T-helper 2 cell (primary cell): ENCODE measurements around the gene MVP.
A peak's percentile ranks its signal among the peaks of the same experiment; 100 is the strongest.

Experiments used
- DNase-seq, 5 experiments: peaks; one replicate each; pipeline versions ENCODE4 v3.0.0 to v3.0.0-alpha.2; 2012 to 2022

MVP gene

GRCh38 chr16:29804455-29805231 lies 15.6 kb upstream of the MVP start:
- no peak for DNase-seq

GRCh38 chr16:29805232-29806098 lies 14.8 kb upstream of the MVP start:
- DNase-seq: peak; percentile 95 to 99 (median 98)

- DNase-seq: peak in 3 of 5 experiments; percentile 55 to 74 (median 69)
Measured at GRCh38 chr16:29806099-29806579, 14.1 kb upstream of the MVP start, which contains the start of gene MAZ. Gene MAZ (plus strand): TSS chr16:29806529. CDS start chr16:29806702, 173 bp downstream.

GRCh38 chr16:29806641-29807425 lies 13.4 kb upstream of the MVP start:
- DNase-seq: peak in 2 of 5 experiments; percentile 48 to 81

DNA sequence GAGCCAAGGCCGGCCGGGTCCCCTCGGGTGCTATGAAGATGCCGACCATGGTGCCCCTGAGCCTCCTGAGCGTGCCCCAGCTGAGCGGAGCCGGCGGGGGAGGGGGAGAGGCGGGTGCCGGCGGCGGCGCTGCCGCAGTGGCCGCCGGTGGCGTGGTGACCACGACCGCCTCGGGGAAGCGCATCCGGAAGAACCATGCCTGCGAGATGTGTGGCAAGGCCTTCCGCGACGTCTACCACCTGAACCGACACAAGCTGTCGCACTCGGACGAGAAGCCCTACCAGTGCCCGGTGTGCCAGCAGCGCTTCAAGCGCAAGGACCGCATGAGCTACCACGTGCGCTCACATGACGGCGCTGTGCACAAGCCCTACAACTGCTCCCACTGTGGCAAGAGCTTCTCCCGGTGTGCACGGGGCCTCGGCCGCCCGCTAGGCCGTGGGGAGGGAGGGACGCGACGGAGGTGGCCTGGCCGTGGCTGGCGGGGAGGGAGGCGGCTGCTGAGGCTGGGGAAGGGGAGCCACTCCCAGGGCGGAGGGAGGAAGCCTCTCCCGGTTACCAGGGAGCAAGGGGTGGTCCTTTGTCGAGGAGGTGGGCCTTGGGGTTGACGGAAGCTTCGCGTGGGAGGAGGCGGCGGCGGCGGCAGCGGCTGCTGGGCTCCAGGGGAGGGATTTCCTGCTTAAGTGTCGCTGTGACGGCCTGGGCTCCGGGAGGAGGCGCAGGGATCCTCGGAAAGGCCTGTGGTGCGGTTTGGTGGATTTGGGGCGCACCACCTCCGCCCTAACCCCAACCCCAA lies 12.6 kb upstream of the MVP start:
- peak; percentile 63 to 97 (median 83) for DNase-seq

DNA sequence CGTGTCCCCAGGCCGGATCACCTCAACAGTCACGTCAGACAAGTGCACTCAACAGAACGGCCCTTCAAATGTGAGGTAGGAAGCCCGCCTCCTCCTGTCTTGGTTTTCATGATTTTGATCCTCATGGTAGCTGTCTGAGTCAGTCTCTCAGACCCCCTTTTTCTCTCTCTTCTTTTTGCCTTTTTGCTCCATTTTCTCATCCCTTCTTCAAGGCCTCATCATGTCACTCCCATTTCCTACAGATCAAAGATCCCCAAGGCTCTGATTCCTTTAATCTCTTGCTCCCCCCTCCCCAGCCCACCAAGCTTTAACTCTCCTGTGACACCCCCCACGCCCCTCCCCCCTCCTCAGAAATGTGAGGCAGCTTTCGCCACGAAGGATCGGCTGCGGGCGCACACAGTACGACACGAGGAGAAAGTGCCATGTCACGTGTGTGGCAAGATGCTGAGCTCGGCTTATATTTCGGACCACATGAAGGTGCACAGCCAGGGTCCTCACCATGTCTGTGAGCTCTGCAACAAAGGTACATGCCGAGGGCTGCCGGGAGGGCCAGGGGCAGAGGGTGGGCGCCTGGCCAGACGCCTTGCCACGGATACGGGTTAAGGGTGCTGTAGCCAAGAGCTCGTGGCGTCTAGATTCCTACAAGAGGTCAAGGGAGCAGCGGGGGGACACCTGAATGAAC lies 11.9 kb upstream of the MVP start:
- DNase-seq: peak in 2 of 5 experiments; percentile 27 to 67

DNA sequence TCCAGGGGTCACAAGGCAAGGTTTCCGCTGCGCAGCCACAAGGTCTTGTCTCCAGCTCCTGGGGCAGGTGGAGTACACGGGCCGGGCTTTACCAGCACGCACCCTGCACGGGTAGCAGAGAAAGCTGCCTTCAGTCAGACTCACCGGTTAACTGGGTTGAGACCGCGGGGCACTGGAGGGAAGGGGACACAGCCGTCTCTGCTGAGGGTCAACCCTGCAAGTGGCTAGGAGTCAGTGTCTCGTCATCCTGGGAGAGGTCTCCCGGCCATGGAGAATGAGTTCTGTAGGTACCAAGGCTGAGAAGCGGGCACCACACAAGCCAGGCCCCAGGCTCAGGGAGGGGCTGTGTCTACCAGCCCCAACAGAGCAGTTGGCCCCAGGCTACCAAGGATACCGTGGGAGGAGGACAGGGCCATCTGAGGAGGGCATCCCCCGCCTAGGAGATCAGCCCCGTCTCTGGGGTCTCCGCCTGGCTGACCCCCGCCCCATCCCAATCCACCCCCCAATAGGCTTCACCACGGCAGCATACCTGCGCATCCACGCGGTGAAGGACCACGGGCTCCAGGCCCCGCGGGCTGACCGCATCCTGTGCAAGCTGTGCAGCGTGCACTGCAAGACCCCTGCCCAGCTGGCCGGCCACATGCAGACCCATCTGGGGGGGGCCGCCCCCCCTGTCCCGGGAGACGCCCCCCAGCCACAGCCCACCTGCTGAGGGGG lies 11.1 kb upstream of the MVP start:
- DNase-seq: no peak

- peak in 3 of 5 experiments; percentile 53 to 78 (median 69) for DNase-seq
Measured at GRCh38 chr16:29809850-29810698, 10.2 kb upstream of the MVP start.

DNA sequence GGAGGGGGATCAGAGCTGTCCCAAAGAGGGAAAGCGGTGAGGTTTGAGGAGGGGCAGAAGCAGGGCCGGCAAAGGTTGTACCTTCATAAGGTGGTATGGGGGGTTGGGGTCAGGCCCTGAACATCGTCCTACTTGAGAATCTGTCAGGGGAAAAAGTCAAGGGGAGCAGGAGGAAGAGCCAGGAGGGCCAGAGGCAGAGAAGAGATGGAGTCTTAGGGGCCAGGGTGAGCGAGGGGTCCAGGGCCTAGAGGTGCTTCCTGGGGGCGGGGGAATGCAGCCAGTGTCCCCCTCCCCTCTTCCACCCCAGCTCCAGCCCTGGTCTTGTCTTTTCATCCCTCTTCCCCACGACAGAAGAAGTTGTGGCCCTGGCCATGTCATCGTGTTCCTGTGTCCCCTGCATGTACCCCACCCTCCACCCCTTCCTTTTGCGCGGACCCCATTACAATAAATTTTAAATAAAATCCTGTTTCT lies 9.5 kb upstream of the MVP start:
- no peak for DNase-seq

- peak in 4 of 5 experiments; percentile 57 to 81 (median 68) for DNase-seq
Measured at GRCh38 chr16:29811170-29811895, 8.9 kb upstream of the MVP start.

- peak in 2 of 5 experiments; percentile 29 to 50 for DNase-seq
Measured at GRCh38 chr16:29811896-29812665, 8.2 kb upstream of the MVP start, which contains the start of gene PRRT2. Gene PRRT2 (plus strand): TSS chr16:29812193. CDS start chr16:29813055, 862 bp downstream.

DNA sequence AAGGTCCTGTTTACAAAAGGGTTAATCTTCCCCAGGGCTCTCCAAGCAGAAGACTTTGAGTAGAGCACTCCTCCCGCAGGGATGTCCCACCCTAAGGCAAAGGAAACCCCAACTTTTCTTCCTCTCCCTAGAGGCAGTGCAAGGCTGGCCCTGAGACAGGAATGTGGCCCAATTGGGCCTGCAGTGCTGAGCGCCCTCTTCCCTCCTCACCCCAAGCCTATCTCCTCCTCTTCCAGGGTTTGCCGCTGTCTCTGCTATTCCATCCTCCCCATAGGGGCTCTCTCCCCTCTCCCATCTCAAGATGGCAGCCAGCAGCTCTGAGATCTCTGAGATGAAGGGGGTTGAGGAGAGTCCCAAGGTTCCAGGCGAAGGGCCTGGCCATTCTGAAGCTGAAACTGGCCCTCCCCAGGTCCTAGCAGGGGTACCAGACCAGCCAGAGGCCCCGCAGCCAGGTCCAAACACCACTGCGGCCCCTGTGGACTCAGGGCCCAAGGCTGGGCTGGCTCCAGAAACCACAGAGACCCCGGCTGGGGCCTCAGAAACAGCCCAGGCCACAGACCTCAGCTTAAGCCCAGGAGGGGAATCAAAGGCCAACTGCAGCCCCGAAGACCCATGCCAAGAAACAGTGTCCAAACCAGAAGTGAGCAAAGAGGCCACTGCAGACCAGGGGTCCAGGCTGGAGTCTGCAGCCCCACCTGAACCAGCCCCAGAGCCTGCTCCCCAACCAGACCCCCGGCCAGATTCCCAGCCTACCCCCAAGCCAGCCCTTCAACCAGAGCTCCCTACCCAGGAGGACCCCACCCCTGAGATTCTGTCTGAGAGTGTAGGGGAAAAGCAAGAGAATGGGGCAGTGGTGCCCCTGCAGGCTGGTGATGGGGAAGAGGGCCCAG lies 7.3 kb upstream of the MVP start:
- DNase-seq: no peak

GRCh38 chr16:29813644-29814562 lies 6.4 kb upstream of the MVP start:
- DNase-seq: no peak

DNA sequence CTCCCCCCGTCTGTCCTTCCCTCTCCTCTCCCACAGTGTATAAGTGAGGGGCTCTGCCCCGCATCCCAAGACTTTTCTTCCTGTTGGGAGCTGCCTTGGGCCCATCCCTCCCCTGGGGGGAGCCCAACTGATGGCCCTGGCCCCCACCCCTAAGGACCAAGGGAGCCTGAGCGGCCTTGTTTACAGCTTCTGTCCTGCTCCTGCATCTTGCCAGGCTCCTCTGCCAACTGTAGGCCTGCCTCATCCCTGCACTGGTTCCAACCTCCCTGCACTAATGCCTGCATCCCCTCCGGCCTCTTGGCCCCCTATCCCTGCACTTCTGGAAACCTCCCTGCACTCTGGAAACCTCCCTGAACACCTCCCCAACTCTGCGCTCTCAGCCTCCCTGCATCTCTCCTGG lies 5.7 kb upstream of the MVP start:
- no peak for DNase-seq

GRCh38 chr16:29815032-29815721 lies 5.1 kb upstream of the MVP start:
- peak in 1 of 5 experiments; percentile 33 for DNase-seq
